HEK293 (cell line): ENCODE results near the gene CLIP3.

ENCODE experiments used
- CTCF ChIA-PET: fragments of 350-600 bp; formaldehyde crosslinking; extraction: SDS; loops from one replicate; lab custom pipeline; 2021; ENCODE audit warnings: antibody characterized with exemption; lab: Yijun Ruan, JAX
- POLR2A ChIA-PET: fragments of 300-600 bp; formaldehyde crosslinking; extraction: SDS; loops from one replicate; lab custom pipeline; 2020; ENCODE audit warnings: antibody characterized with exemption, inconsistent platforms; lab: Yijun Ruan, JAX
- H3K27ac ChIP-seq: fragments of 200-500 bp; sonication (Bioruptor generic); 2 replicates; pipeline ENCODE4 v1.5.1; 2014; ENCODE audit warnings: low read depth, low read length, control low read depth, inconsistent platforms; ENCODE audit errors: extremely low read depth
- H3K36me3 ChIP-seq, 2 experiments: fragments of 200-500 bp in 1 of 2; sonication (Bioruptor generic) in 1 of 2; 1 replicate in 1 of 2; 2 replicates in 1 of 2; pipeline ENCODE4 v1.5.1; 2014 to 2017; ENCODE audit warnings: inconsistent platforms in 2 of 2, low read length in 2 of 2; ENCODE audit not compliant: control insufficient read depth in 2 of 2, insufficient read depth in 1 of 2
- H3K4me1 ChIP-seq: fragments of 200-500 bp; sonication (Bioruptor generic); 2 replicates; pipeline ENCODE4 v1.5.1; 2014; ENCODE audit warnings: mild to moderate bottlenecking, low read length, inconsistent platforms; ENCODE audit not compliant: control insufficient read depth, insufficient read depth
- H3K4me3 ChIP-seq: 2 replicates; pipeline ENCODE4 v1.5.1; 2011; ENCODE audit warnings: low read depth, mild to moderate bottlenecking, control low read depth, low read length, moderate library complexity
- H3K9me3 ChIP-seq: fragments of 200-500 bp; sonication (Bioruptor generic); 2 replicates; pipeline ENCODE4 v1.5.1; 2014; ENCODE audit warnings: low read depth, low read length, inconsistent platforms; ENCODE audit not compliant: control insufficient read depth, insufficient read depth
- IKZF3 ChIP-seq: fragments of 450-650 bp; IDR thresholded peaks from 2 replicates; pipeline ENCODE4 v1.5.0; 2018; ENCODE audit warnings: missing biosample characterization, mild to moderate bottlenecking, missing genetic modification characterization, moderate library complexity
- KLF8 ChIP-seq: fragments of 450-650 bp; formaldehyde crosslinking; IDR thresholded peaks from 2 replicates; pipeline ENCODE4 v1.5.1; 2016; ENCODE audit warnings: missing biosample characterization, missing genetic modification characterization
- OSR2 ChIP-seq: fragments of 450-650 bp; formaldehyde crosslinking; IDR thresholded peaks from 2 replicates; pipeline ENCODE4 v1.5.1; 2016; ENCODE audit warnings: missing biosample characterization, missing genetic modification characterization
- RBAK ChIP-seq: fragments of 450-650 bp; formaldehyde crosslinking; IDR thresholded peaks from 2 replicates; pipeline ENCODE4 v1.5.1; 2016; ENCODE audit warnings: missing biosample characterization, missing genetic modification characterization
- TCF7L2 ChIP-seq: IDR thresholded peaks from 2 replicates; pipeline ENCODE4 v1.6.1; 2011; ENCODE audit warnings: low read depth, mild to moderate bottlenecking, inconsistent platforms, low read length, moderate library complexity, borderline replicate concordance
- ZBTB17 ChIP-seq: fragments of 450-650 bp; formaldehyde crosslinking; IDR thresholded peaks from 2 replicates; pipeline ENCODE4 v1.5.1; 2016; ENCODE audit warnings: missing biosample characterization, missing genetic modification characterization
- ZFHX2 ChIP-seq: fragments of 450-650 bp; formaldehyde crosslinking; conservative IDR thresholded peaks from 2 replicates; pipeline ENCODE4 v1.5.1; 2016; ENCODE audit warnings: missing biosample characterization, missing genetic modification characterization
- ZNF2 ChIP-seq: fragments of 450-650 bp; formaldehyde crosslinking; IDR thresholded peaks from 2 replicates; pipeline ENCODE4 v1.5.1; 2016; ENCODE audit warnings: missing biosample characterization, missing genetic modification characterization
- ZNF223 ChIP-seq: fragments of 450-650 bp; formaldehyde crosslinking; IDR thresholded peaks from 2 replicates; pipeline ENCODE4 v1.5.1; 2016; ENCODE audit warnings: missing biosample characterization, missing genetic modification characterization
- ZNF239 ChIP-seq: fragments of 450-650 bp; formaldehyde crosslinking; IDR thresholded peaks from 2 replicates; pipeline ENCODE4 v1.5.1; 2016; ENCODE audit warnings: missing biosample characterization, missing genetic modification characterization
- ZNF292 ChIP-seq: fragments of 450-650 bp; formaldehyde crosslinking; IDR thresholded peaks from 2 replicates; pipeline ENCODE4 v1.5.1; 2016; ENCODE audit warnings: low read depth, missing biosample characterization, missing genetic modification characterization, borderline replicate concordance
- ZNF350 ChIP-seq: fragments of 450-650 bp; formaldehyde crosslinking; IDR thresholded peaks from 2 replicates; pipeline ENCODE4 v1.5.0; 2017; ENCODE audit warnings: missing biosample characterization, mild to moderate bottlenecking, missing genetic modification characterization
- ZNF391 ChIP-seq: fragments of 450-650 bp; formaldehyde crosslinking; IDR thresholded peaks from 2 replicates; pipeline ENCODE4 v1.5.1; 2016; ENCODE audit warnings: low read depth, missing biosample characterization, missing genetic modification characterization, borderline replicate concordance
- ZNF560 ChIP-seq: fragments of 450-650 bp; formaldehyde crosslinking; IDR thresholded peaks from 2 replicates; pipeline ENCODE4 v1.5.1; 2017; ENCODE audit warnings: missing biosample characterization, missing genetic modification characterization, borderline replicate concordance
- ZNF660 ChIP-seq: fragments of 450-650 bp; IDR thresholded peaks from 2 replicates; pipeline ENCODE4 v1.5.1; 2018; ENCODE audit warnings: missing biosample characterization, mild to moderate bottlenecking, missing genetic modification characterization
- ZSCAN16 ChIP-seq: fragments of 450-650 bp; formaldehyde crosslinking; IDR thresholded peaks from 2 replicates; pipeline ENCODE4 v1.5.1; 2016; ENCODE audit warnings: missing biosample characterization, missing genetic modification characterization
- TF ChIP-seq, protein P1 (sequence below): fragments of 450-650 bp; formaldehyde crosslinking; IDR thresholded peaks from 2 replicates; pipeline ENCODE4 v1.5.1; 2016; ENCODE audit warnings: missing biosample characterization, missing genetic modification characterization
- TF ChIP-seq, protein P2 (sequence below): fragments of 450-650 bp; formaldehyde crosslinking; IDR thresholded peaks from 2 replicates; pipeline ENCODE4 v1.5.1; 2016; ENCODE audit warnings: missing biosample characterization, missing genetic modification characterization
- TF ChIP-seq, protein P3 (sequence below): fragments of 450-650 bp; formaldehyde crosslinking; IDR thresholded peaks from 2 replicates; pipeline ENCODE4 v1.5.1; 2016; ENCODE audit warnings: missing biosample characterization, missing genetic modification characterization
- TF ChIP-seq, protein P4 (sequence below): fragments of 450-650 bp; formaldehyde crosslinking; IDR thresholded peaks from 2 replicates; pipeline ENCODE4 v1.5.1; 2016; ENCODE audit warnings: missing biosample characterization, missing genetic modification characterization
- TF ChIP-seq, protein P5 (sequence below): fragments of 450-650 bp; formaldehyde crosslinking; IDR thresholded peaks from 2 replicates; pipeline ENCODE4 v1.5.1; 2017; ENCODE audit warnings: missing biosample characterization, missing genetic modification characterization
- TF ChIP-seq, protein P6 (sequence below): fragments of 450-650 bp; formaldehyde crosslinking; IDR thresholded peaks from 2 replicates; pipeline ENCODE4 v1.5.1; 2017; ENCODE audit warnings: missing biosample characterization, missing genetic modification characterization

CLIP3 gene

DNA sequence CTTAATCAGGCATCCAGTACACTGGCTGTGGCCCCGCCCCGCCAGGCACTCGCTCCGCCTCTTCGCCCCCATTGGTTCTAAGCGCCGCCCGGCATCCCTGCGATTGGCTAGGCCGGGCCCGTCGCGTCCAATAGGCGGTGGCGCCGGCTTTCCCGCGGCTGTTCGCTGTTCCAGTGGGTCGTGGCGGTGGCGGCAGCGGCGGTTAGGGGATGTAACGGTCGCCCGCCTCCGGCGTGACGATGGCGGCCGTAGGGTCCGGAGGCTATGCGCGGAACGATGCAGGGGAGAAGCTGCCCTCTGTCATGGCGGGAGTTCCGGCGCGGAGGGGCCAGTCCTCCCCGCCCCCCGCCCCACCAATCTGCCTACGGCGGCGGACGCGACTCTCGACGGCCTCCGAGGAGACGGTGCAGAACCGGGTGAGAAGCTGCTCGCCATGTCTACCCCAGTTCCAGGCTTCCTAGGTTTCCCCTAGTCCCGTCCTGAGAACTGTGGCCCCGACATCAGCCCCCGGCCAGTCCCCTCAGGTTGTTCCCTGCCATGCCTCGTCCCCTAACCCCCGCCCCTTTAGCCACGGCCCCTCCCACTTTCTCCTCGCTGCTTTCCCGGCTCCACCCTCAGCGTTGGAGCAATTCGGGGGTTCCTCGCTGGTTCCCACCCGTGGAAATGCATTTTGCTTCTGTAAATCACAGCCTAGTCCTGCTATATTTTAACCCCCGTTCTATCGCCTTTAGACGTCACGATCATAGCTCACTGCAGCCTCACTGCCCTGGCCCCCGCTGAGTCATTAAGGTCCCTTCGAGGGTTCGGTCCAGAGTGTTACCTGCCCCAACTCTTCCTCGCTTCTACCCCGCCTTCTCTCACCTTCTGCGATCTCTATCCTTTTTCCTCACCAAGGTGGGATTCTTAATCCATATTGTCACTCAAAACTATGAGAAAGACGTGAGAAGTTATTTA lies 22.3 kb upstream of the CLIP3 start, which contains the start of gene WDR62 (continued):
- TF ChIP-seq, protein P1, sequence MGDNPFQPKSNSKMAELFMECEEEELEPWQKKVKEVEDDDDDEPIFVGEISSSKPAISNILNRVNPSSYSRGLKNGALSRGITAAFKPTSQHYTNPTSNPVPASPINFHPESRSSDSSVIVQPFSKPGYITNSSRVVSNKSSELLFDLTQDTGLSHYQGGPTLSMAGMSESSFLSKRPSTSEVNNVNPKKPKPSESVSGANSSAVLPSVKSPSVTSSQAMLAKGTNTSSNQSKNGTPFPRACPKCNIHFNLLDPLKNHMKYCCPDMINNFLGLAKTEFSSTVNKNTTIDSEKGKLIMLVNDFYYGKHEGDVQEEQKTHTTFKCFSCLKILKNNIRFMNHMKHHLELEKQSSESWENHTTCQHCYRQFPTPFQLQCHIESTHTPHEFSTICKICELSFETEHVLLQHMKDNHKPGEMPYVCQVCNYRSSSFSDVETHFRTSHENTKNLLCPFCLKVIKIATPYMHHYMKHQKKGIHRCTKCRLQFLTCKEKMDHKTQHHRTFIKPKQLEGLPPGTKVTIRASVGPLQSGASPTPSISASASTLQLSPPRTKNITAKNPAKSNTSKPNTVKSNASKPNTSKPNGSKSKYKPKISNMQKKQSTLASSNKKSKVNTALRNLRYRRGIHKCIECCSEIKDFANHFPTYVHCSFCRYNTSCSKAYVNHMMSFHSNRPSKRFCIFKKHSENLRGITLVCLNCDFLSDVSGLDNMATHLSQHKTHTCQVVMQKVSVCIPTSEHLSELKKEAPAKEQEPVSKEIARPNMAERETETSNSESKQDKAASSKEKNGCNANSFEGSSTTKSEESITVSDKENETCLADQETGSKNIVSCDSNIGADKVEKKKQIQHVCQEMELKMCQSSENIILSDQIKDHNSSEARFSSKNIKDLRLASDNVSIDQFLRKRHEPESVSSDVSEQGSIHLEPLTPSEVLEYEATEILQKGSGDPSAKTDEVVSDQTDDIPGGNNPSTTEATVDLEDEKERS (tag by site-specific recombination): no peak
- TF ChIP-seq IKZF3 (tag by site-specific recombination) (0 out of 2 replicates have a peak, but pooled peaks have one; percentile 9), ZNF560 (tag by site-specific recombination) (no peak), ZNF391 (peak; percentile 97), RBAK (tag by site-specific recombination) (0 out of 2 replicates have a peak, but pooled peaks have one; percentile 39), ZSCAN16 (tag by site-specific recombination) (peak; percentile 56; the same call in 1 of the 2 replicates)
- TF ChIP-seq, protein P2, sequence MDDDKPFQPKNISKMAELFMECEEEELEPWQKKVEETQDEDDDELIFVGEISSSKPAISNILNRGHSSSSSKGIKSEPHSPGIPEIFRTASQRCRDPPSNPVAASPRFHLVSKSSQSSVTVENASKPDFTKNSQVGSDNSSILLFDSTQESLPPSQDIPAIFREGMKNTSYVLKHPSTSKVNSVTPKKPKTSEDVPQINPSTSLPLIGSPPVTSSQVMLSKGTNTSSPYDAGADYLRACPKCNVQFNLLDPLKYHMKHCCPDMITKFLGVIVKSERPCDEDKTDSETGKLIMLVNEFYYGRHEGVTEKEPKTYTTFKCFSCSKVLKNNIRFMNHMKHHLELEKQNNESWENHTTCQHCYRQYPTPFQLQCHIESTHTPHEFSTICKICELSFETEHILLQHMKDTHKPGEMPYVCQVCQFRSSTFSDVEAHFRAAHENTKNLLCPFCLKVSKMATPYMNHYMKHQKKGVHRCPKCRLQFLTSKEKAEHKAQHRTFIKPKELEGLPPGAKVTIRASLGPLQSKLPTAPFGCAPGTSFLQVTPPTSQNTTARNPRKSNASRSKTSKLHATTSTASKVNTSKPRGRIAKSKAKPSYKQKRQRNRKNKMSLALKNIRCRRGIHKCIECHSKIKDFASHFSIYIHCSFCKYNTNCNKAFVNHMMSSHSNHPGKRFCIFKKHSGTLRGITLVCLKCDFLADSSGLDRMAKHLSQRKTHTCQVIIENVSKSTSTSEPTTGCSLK (tag by site-specific recombination): no peak
- TF ChIP-seq, all 188 proteins: peak for 80

DNA sequence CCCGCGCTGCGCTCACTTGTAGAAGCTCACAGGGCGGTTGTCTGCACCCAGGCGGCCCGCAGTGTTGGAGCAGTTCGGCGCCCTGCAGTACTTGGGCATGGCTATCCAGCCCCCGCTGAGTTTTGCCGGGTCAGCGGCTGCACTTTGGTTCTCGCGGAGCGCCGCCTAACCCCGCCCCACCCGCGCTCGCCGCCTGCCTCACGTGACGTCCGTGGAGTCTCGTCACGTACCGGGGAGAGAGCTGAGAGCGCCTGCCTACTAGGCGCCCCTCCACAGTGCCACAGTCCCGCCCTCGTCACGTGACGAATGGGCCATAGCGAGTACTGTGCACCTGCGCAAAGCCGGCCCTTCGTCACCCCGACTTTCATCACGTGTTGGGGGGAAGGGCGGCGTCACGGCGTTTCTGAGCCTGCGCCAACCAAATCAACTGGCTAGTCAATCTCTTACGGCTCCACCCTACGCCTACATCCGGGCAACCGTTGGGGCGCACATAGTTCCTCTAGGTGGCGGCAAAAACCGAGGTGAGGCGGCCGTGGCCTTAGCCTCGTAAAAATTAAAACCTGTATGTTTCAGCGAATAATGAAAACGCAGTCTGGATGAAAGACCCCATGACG lies 21.6 kb upstream of the CLIP3 start, which contains the start of gene THAP8:
Gene THAP8 (minus strand): TSS at position 167 of the 614 bp plus-strand sequence. CDS start 68 bp downstream, at position 99.
- ChIA-PET CTCF (interaction anchor here (0.5 to 1.5 kb wide), 14 partner anchors 9 to 498 kb away, joined by 3 to 6 read pairs (median 3); partner anchors contain the start of genes ALKBH6, POLR2I and TBCB), POLR2A (interaction anchor here (0.5 to 4.3 kb wide), 35 partner anchors 11 to 406 kb away, joined by 3 to 46 read pairs (median 5); partner anchors contain the start of genes ALKBH6, CAPNS1, COX6B1 and LIN37)
- Histone ChIP-seq H3K4me3 (peak within 1 kb of the TSS; percentile 58), H3K36me3 (peaks cover 20 to 52% of the 10 kb centered on the region in 2 experiments), H3K27ac (peak within 1 kb of the TSS; percentile 93), H3K9me3 (no peaks in the 10 kb centered on the region), H3K4me1 (peaks cover 38% of the 10 kb centered on the region)
- TF ChIP-seq ZNF223 (no peak), TCF7L2 (no peak), ZFHX2 (tag by site-specific recombination) (no peak; the same call in none of the 2 replicates), OSR2 (tag by site-specific recombination) (no peak), ZNF2 (tag by site-specific recombination) (peak; percentile 97), ZNF292 (tag by site-specific recombination) (no peak), ZNF350 (tag by site-specific recombination) (no peak), ZBTB17 (tag by site-specific recombination) (peak; percentile 98), KLF8 (peak; percentile 99), ZNF239 (tag by site-specific recombination) (0 out of 2 replicates have a peak, but pooled peaks have one; percentile 34), ZNF660 (tag by site-specific recombination) (peak; percentile 54)
- TF ChIP-seq, protein P3, sequence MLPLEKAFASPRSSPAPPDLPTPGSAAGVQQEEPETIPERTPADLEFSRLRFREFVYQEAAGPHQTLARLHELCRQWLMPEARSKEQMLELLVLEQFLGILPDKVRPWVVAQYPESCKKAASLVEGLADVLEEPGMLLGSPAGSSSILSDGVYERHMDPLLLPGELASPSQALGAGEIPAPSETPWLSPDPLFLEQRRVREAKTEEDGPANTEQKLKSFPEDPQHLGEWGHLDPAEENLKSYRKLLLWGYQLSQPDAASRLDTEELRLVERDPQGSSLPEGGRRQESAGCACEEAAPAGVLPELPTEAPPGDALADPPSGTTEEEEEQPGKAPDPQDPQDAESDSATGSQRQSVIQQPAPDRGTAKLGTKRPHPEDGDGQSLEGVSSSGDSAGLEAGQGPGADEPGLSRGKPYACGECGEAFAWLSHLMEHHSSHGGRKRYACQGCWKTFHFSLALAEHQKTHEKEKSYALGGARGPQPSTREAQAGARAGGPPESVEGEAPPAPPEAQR (tag by site-specific recombination): no peak; the same call in 1 of the 2 replicates
- TF ChIP-seq, protein P4, sequence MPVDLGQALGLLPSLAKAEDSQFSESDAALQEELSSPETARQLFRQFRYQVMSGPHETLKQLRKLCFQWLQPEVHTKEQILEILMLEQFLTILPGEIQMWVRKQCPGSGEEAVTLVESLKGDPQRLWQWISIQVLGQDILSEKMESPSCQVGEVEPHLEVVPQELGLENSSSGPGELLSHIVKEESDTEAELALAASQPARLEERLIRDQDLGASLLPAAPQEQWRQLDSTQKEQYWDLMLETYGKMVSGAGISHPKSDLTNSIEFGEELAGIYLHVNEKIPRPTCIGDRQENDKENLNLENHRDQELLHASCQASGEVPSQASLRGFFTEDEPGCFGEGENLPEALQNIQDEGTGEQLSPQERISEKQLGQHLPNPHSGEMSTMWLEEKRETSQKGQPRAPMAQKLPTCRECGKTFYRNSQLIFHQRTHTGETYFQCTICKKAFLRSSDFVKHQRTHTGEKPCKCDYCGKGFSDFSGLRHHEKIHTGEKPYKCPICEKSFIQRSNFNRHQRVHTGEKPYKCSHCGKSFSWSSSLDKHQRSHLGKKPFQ (tag by site-specific recombination): no peak
- TF ChIP-seq, protein P5, sequence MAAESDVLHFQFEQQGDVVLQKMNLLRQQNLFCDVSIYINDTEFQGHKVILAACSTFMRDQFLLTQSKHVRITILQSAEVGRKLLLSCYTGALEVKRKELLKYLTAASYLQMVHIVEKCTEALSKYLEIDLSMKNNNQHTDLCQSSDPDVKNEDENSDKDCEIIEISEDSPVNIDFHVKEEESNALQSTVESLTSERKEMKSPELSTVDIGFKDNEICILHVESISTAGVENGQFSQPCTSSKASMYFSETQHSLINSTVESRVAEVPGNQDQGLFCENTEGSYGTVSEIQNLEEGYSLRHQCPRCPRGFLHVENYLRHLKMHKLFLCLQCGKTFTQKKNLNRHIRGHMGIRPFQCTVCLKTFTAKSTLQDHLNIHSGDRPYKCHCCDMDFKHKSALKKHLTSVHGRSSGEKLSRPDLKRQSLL: peak; percentile 22; the same call in 1 of the 2 replicates
- TF ChIP-seq, protein P6, sequence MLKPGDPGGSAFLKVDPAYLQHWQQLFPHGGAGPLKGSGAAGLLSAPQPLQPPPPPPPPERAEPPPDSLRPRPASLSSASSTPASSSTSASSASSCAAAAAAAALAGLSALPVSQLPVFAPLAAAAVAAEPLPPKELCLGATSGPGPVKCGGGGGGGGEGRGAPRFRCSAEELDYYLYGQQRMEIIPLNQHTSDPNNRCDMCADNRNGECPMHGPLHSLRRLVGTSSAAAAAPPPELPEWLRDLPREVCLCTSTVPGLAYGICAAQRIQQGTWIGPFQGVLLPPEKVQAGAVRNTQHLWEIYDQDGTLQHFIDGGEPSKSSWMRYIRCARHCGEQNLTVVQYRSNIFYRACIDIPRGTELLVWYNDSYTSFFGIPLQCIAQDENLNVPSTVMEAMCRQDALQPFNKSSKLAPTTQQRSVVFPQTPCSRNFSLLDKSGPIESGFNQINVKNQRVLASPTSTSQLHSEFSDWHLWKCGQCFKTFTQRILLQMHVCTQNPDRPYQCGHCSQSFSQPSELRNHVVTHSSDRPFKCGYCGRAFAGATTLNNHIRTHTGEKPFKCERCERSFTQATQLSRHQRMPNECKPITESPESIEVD (tag by site-specific recombination): no peak
